ENCODE results near the gene AUTS2.

Gene AUTS2

GRCh38 chr7:70389531-70390151, 791.4 kb downstream of the AUTS2 start:
- no peak overlapping the region for H3K4me3 ChIP-seq (ENCODE audit: low read depth, low read length)
- no peak for DNase-seq (ENCODE audit: low read depth)
- in situ Hi-C loops (cut with HindIII; ENCODE audit: low sequenced_read_pairs): no loop called here
- no peak for TF ChIP-seq CTCF (IDR thresholded peaks at IDR 0.05; ENCODE audit: low read depth, low read length, missing control alignments)

- no peak for DNase-seq (ENCODE audit: low read depth)
- in situ Hi-C loops (cut with HindIII; ENCODE audit: low sequenced_read_pairs): no loop called here
- no peak overlapping the region for H3K4me3 ChIP-seq (ENCODE audit: low read depth, low read length)
- no peak for TF ChIP-seq CTCF (IDR thresholded peaks at IDR 0.05; ENCODE audit: low read depth, low read length, missing control alignments)
Measured at GRCh38 chr7:70390251-70390650, 792.0 kb downstream of the AUTS2 start.

GRCh38 chr7:70392256-70392876, 794.1 kb downstream of the AUTS2 start:
- H3K4me3 ChIP-seq (ENCODE audit: low read depth, low read length): no peak overlapping the region
- no peak for TF ChIP-seq CTCF (IDR thresholded peaks at IDR 0.05; ENCODE audit: low read depth, low read length, missing control alignments)
- DNase-seq (ENCODE audit: low read depth): no peak
- in situ Hi-C loops (cut with HindIII; ENCODE audit: low sequenced_read_pairs): no loop called here

GRCh38 chr7:70392877-70393435, 794.7 kb downstream of the AUTS2 start:
- in situ Hi-C loops (cut with HindIII; ENCODE audit: low sequenced_read_pairs): no loop called here
- TF ChIP-seq CTCF (IDR thresholded peaks at IDR 0.05; ENCODE audit: low read depth, low read length, missing control alignments): no peak
- DNase-seq (ENCODE audit: low read depth): no peak
- no peak overlapping the region for H3K4me3 ChIP-seq (ENCODE audit: low read depth, low read length)

GRCh38 chr7:70393956-70394355, 795.7 kb downstream of the AUTS2 start:
- DNase-seq (ENCODE audit: low read depth): no peak
- no peak for TF ChIP-seq CTCF (IDR thresholded peaks at IDR 0.05; ENCODE audit: low read depth, low read length, missing control alignments)
- in situ Hi-C loops (cut with HindIII; ENCODE audit: low sequenced_read_pairs): no loop called here
- no peak overlapping the region for H3K4me3 ChIP-seq (ENCODE audit: low read depth, low read length)

- in situ Hi-C loops (cut with HindIII; ENCODE audit: low sequenced_read_pairs): no loop called here
- no peak for TF ChIP-seq CTCF (IDR thresholded peaks at IDR 0.05; ENCODE audit: low read depth, low read length, missing control alignments)
- no peak for DNase-seq (ENCODE audit: low read depth)
- H3K4me3 ChIP-seq (ENCODE audit: low read depth, low read length): no peak overlapping the region
Measured at GRCh38 chr7:70400829-70401380, 802.6 kb downstream of the AUTS2 start.
